M059J (cell line): ENCODE measurements around the gene DCAF6. TPM values are rescaled to one million over a fixed set of nuclear protein-coding genes. Genes with fewer than 3 reads are reported as not detected.
"Not testable (repeated sequence)": the region's sequence is repeated elsewhere in the genome, so short reads cannot be mapped to it uniquely, and the experiment has no call there.

Source experiments
- DNase-seq: peaks from one replicate; pipeline ENCODE4 v3.0.0-alpha.2; 2012; ENCODE audit warnings: low read depth
- total RNA-seq: library from RNA; depleted of rRNA; stranded (reverse); fragments of >200 nt; shearing (Covaris generic); gene quantifications from 2 replicates; pipeline ENCODE4 v1.2.3, GENCODE V29; 2014

Gene DCAF6
- total RNA-seq, 1 experiment from 2014 or later: 53.5 TPM

DNA sequence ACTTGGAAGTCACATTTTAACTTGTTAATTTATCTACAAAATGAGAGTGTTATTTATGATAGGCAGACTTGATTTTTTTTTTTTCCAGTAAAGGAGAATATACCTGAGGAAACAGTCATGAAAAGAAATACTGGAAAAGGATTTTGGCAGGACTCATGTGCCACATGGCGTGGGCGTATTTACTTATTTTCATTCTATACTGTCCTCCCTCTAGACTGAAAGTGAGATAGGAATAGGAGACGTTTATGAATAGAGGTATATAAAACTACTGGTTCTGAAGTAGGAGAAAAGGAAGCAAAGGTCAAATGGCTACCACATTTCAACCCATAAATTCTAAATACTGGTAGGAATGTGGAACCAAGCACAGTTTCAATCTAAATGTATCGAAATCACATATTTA lies 95.1 kb downstream of the DCAF6 start:
- DNase-seq: no peak

DNA sequence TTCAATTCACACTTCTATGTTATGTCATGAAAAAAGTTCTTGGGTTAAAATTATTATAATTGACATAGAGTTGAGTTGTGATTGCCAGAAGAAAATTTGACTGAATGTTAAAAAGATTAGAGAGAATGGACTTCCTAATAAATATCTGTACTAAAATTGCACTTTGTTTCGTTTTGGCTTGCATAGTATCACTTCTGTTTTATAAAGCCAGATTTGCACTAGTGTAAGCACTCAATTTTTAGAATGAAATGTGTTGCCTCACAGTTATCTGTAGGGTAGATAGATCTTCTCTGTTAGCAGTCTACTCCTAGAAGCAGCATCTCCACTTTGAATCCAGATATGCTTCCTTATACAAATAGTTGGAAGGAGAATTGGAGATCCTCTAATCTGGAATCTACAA lies 95.5 kb downstream of the DCAF6 start:
- DNase-seq: no peak

DNA sequence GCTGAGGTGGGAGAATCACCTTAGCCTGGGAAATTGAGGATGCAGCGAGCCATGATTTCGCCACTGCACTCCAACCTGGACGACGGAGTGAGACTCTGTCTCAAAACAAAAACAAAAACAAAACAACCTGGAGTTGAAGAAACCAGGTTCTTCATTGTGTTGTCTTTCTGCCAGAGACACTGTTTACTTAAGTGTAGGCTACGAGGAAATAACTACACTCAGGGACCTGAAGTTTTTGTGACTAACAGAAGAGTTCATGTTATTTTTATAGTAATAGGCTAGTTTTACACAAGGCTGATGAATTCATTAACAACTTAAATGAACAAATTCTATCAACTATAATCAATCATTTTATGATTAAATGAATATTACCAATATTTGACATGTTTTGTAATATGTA lies 98.9 kb downstream of the DCAF6 start:
- no peak for DNase-seq

DNA sequence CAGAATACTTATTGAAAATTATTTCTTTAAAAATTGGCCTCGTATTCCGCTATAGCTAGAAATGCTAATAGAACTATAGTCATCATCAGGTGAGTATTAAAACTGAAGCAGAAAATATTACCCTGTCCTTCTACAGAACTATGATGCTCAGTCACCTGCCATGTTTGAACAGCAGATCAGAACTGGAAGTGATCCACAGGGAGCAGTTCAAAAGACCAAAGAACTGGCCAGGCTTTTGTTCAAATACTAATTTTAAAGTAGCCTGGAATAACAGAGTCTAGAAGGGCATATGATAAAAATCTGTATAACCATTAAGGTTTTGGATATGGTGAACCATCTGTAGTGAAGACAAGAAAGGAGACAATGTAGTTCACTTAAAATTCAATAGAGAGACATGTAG lies 105.9 kb downstream of the DCAF6 start:
- no peak for DNase-seq

DNA sequence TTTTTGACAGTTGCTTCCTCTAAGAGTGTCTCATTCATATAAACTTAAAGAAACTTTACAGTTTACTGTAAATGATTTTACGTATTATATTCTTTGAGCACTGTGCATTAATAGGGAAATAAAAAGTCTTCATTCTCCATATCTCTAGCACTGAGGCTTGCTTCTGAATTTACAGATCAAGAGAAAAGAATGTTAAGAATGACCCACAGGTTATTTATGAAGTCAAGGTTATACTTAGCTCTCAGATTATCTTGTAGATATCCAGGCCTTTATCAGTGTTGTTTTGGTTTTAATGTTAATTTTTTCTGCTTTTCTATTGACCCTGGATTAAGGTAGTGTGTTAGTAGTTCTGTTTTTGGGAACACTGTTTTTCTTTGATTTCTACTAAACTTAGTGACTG lies 108.8 kb downstream of the DCAF6 start:
- no peak for DNase-seq

DNA sequence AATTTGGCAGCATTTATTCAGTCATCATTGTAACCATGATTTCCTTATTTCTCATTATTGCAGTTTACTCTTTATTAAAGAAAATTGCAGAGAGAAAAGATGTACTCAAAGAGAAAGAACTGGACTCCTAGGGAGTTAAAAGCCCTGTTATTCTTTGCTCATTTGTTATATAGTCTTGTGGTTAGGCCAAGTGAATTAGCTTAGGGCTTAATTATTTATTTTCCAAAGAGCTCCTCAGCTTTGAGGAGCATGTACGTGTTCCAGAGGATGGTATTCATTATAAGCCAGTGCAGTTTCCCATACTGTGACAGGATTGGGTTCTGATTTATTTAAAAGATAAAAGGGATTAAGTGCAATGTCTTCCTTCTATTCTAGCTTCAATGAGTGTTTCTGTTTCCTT lies 113.8 kb downstream of the DCAF6 start:
- DNase-seq: no peak

DNA sequence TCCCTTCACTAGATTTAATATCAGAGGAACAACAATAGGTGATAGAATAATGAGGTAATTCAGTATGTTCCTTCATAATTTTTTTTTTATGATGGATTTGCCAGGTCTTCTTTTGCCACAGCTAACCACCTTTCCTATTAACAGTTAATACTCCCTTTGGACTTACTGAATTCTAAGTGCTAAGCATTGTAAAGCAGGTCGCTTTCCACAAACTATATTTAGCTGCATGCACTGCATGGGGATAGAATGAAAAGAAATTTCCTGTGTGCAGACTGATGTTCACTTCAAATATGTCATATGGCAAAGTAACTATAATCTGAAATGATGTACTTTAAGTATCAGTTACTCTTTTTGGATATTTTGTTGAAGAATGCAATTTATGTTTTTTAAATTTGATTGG lies 114.4 kb downstream of the DCAF6 start:
- no peak for DNase-seq

DNA sequence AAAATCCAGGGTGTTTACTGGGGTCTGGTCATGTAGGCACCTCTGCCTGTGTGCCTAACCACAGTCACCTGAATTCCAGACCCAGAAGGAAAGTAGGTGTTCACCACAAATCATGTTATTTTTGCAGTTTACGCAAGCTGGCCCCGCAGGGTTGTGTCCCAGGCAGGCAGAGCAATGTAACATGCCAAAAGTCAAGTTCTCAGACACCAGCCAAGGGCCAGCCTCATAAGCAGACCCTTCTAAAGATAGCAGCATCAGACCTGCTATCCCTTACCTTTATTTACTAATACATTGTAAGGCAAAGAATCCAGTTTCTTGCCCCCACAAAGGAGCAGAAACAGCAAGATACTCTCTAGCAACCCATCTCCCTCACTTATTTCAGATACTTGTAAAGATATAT lies 117.2 kb downstream of the DCAF6 start:
- DNase-seq: no peak

DNA sequence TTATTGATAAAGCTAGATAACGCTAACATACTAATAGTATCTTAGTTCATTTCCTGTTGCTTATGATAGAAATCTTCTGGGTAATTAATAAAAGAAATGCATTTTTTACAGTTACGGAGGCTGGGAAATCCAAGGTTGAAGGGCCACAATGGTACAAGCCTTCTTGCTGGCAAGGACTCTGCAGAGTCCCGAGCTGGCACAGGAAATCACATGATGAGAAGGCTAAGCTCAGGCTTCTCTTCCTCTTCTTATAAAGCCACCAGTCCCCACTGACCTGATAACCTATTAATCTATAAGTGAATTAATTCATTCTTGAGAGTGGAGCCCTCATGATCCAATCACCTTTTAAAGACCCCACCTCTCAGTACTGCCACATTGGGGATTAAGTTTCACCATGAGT lies 117.6 kb downstream of the DCAF6 start:
- DNase-seq: no peak

DNA sequence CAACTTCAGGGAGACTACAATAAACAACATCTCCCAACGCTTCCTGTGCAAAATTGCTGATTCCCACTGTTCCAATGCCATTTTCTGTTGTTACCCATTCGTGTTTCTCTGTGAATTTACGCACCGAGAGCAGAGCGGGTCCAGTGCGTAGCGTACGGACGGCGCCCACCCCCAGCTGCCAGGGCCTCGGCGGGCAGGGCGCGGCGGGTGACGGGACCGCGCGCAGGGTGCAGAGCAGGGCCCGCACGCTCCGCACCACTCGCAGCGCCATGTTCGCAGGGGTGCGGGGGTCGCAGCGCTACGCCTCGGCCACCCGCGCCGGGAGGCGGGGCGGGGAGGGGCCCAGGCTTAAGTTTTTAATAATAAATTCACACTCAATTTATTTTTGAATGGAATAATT lies 119.7 kb downstream of the DCAF6 start:
- not testable (repeated sequence) for DNase-seq

DNA sequence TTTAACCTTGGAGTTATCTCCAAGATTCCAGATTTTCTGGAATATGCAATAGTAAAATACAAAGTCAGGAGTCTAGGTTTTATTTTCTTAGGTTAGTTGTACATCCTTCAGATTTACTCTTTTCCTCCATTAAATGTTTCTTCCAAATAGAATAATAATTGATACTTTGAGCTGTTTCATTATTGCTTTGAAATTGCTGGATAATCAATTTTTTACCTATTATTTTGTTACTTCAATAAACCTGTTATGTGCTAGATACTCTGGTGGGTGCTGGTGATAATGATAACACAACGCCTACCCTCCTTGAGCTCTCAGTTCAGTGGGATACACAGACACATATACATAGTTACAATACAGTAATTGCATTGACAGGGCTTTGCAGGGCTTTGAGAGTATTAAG lies 120.9 kb downstream of the DCAF6 start:
- DNase-seq: no peak

DNA sequence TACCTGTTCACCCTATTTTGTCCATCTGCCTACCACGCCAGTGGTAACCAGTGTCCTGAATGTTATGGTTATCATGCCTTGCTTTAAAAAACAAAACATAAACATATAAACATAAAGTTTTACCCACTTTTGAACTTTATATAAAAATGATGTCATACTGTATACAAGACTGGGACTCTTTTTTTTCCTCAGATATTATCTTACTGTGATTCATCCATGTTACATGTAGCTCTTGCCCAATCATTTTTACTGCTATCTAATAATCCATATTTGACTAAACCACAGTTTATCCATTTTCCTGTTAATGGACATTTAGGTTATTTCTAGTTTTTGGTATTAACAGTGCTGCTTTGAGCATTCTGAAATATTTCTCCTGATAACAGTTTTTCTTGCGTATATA lies 121.4 kb downstream of the DCAF6 start:
- DNase-seq: peak; percentile 13

DNA sequence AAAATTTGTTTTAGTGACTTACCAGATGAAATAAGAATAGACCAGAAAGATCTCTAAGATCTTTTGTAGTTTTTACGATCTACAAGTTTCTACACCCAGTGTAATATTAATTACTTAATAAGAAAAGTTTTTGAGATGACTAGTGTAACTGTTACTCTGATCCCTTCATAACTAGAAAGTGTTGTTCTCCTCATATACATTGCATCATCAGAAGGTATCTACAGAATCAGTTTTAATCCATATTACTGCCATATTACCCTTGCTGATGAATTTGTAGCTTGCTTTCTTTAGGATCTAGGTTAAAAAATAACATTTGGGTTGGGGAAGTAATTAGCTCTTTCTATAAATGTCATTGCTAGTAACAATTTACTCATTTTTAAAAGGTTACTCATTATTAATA lies 127.7 kb downstream of the DCAF6 start:
- no peak for DNase-seq

DNA sequence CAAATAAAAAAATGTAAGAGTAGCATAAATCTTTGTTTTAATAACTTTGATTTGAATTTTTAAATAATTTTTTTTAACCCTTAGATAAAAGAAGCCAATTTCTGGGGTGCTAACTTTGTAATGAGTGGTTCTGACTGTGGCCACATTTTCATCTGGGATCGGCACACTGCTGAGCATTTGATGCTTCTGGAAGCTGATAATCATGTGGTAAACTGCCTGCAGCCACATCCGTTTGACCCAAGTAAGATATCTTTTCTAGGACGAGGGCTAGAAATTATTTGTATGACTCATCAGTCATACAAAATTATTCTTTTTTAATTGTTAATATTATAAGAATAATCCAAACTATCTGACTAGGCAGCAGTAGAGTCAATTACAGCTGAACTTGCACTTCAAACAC lies 129.0 kb downstream of the DCAF6 start:
- DNase-seq: no peak

DNA sequence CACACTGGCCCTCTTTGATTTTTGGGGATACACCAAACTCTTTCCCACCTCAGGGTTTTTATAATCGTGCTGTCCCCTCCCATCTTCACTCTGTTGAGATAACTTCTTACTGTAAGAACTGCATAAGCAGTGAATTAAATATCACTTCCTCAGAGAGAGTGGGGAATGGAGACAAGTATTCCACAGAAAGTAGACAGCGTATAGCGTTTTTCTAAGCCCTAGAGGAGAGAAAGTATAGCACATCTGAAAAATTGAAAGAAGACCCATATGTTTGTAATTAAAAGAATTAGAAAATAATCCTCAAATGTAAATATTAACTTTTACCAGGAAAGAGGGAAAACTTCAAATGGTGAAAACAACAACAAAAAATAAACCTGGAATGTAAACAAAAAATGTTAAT lies 132.9 kb downstream of the DCAF6 start:
- DNase-seq: no peak

DNA sequence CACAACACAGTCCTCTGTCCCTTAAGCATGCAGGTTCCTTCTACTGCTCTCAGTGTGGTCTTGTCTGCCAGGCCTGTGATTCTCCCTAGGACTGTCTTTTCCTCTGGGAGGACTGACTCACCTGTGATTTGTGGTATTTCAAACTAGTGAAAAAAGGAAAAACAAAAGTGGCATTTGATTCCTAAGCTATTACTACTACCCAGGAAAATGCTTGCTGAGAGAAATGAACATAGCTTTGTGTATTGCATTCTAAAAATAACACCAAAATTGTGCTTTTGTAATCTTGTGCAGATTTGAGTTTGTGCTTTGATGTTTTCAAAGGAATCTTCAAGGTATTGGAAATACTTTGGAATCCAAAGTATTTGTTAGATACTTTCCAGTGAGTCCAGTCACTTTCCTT lies 143.3 kb downstream of the DCAF6 start:
- peak; percentile 80 for DNase-seq

DNA sequence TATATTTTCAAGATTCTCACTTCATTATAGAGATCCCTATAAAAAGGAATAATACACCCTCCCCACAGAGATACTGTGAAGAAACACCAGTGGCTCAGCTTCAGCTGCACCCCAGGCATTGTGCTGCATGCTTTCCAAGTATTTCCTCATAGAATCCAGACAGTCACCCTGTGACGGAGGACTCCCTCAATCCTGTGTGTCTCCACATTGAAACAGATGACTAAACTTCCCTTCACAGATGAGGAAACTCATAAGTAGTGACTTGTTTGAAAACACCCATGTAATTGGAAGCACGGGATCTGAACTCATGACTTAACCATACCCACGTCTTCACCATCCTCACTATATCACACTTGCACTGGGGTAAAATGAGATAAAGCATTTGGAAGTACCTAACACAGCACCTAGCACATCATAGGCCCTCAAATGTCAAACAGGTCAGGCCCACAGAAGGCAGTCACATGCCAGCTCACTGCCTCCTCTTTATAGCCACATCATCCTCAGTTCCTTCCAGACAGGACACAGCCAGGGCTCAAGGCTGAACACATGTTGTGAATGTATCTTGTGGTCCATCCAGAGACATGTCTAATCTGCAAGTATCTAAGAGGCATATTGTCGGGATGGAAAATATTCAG lies 145.0 kb downstream of the DCAF6 start:
- DNase-seq: peak; percentile 38

DNA sequence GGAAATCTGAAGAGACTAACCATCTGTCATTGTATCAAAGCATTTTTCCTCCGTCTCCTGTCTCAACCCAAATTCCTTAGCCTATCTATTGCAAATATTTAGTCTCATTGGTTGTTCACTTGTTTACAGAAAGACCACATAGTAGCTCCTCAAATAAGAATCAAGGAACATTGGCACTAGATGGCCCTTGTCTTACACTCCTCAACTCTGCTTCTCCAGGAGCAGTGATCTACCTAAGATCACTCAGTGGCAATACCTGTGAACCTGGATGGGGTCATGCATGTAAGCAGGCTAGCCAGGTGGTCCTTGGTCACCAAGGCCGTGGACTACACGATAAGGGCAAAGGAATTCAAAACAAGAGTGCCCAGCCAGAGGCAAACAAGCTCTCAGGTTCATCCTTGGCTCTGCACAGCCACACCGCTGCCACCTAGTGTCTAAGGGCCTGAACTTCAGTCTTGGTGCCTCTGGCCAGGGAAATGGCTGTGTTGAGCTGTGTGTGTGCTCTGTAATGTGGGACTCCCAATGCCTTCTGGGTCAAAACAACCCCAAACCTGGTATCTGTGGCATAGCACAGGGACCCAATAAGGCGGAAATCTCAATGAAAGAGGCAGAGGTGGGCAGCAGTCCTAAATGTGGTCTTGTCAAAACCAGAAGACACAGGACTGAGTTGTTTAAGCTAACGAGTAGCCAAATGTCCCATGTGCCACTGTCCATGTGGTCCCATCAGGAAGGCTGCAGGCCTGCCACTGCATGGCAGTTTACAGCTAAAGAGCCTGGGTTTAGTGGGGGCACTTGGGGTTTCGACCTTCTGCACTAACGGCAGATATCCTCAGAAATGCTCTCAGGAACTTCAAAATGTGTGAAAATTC lies 145.8 kb downstream of the DCAF6 start:
- DNase-seq: peak; percentile 76

DNA sequence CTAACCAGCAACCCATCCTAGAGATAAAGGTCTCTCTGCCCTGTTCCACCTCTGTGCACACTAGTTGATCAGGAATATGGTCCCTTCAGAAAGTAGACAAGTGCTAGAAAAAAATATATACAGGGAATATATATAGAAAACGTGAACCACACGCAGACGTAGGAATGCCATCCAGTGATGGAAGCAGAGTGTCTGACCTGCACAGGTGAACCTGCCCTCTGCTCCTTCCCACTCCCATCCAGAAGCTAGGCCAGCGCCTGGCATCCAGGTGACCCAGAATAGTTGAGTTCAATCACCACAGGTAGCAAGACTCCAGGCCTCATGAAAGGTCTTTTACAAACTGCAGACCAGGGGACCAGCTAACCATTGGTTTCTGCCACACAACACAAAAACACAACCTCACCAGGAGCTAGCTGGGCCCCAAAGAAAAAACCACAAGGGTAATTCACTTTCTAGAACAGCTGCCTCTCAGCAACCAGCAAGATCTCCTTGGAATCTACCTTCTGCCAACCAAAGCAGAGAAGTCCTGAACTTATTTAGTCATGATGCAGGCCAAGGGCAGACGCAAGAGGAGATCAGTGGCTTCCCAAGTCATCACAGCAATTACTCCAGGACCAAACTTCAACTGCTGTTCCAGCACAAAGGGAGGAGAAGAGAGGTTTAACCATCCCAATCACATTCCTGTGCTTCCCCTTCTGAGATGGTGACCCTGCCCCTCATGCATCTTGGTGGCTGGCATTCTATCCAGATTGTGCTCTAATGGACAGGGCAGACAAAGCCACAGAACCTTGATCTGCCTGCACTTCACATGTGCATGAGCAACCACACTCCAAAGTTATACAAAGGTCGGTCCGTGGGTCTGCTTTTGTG lies 147.2 kb downstream of the DCAF6 start:
- no peak for DNase-seq

DNA sequence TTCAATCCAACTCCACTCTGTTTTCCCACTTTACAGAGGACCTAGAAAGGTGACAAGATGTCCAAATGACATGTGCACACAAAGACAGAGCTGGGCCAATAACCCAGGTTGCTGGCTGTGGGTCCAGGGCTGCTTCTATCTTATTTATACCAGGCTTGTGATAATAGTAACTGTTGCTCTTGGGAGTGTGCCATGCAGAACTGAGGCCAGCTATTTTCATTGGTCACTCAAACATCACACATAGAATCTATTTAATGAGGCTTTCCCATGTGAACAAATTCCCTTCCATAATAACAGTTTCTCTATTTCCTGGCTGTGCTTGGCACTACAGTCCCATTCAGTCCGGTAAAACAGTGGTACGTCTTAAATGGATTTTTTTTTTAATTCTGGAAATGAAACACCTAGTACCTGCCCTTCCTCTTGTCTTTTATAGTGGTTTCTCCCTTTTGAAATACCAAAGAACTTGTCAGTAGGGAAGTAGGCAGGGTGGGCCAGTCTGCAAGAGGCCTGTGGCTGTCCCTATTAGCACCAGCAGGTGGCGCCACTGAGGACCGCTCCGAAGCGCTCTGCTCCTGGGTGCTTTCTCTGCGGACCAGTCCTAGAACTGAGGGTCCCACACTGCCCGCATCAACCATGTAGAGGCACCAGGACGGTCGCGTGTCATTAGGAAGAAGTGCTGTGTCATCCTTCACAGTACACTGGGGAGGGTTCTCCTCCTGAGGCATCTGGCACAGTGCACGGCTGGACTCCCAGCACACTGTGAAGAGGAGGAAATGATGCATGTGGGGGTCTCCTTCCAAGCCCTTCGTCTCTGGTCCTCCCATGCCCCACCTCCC lies 148.1 kb downstream of the DCAF6 start:
- DNase-seq: no peak

DNA sequence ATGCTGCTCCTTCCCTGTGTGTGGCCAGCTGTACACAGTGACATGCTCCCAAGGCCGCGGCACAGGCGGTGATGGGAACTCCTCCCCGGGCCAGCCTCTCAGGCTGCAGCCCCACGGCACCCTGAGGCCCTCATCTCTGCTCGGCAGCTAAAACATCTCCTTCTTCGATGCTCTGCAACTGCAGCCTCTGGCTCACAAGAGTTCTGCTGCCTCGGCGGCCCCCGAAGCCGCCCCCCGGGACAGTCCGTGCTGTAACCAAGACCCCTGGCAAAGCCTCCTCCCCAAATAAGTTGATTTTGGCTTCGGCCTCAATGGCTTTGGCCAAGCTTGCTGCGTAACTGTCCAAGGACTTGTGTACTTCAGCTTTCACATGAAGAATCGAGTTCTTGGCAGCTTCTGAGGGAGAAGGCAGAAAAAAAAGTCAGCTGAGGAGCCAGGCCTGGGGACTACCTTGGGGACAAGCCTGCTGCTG lies 149.0 kb downstream of the DCAF6 start:
- DNase-seq: no peak

DNA sequence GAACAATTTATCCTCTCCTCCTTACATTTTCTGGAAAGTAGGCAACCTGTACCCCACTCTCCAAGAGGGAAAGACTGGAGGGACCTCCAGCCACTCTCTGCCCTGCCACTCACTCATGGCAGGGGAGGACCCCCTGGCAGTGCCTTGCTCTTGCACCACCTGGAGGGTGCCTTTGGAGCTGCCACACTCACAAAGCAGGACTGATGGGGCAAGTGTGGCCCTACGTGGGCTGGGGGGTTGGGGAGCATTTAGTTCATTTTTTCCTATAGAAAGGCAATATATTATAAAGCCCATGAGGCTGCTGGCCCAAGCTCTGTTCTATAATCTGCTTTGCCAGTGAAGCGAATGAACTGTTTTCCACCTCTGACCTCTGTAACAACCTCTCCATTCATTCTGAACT lies 150.0 kb downstream of the DCAF6 start:
- DNase-seq: no peak
